Thymus (tissue), 11 donors: ENCODE measurements around the gene AKAP4. TPM values are rescaled to one million over a fixed set of nuclear protein-coding genes. Genes with fewer than 3 reads are reported as not detected.

Source experiments
- DNase-seq, 9 donors: peaks; one replicate each; pipeline ENCODE4 v3.0.0-alpha.2; 2013; ENCODE audit warnings: low spot score in 9 of 9, low read depth in 6 of 9, missing footprints in 1 of 9
- H3K27ac ChIP-seq, 2 donors: one replicate each; pipeline ENCODE4 v1.5.1; 2013; ENCODE audit warnings: control low read depth in 1 of 2, low read depth in 1 of 2, low read length in 1 of 2, mild to moderate bottlenecking in 1 of 2, moderate library complexity in 1 of 2
- H3K27me3 ChIP-seq, 2 donors: one replicate each; pipeline ENCODE4 v1.5.1; 2013; ENCODE audit warnings: low read length in 1 of 2; ENCODE audit not compliant: control insufficient read depth in 2 of 2, insufficient read depth in 1 of 2
- H3K36me3 ChIP-seq, 2 donors: one replicate each; pipeline ENCODE4 v1.5.1; 2013; ENCODE audit warnings: low read length in 1 of 2, mild to moderate bottlenecking in 1 of 2, moderate library complexity in 1 of 2; ENCODE audit not compliant: control insufficient read depth in 2 of 2, insufficient read depth in 2 of 2
- H3K4me1 ChIP-seq, 2 donors: one replicate each; pipeline ENCODE4 v1.5.1; 2013; ENCODE audit warnings: low read length in 2 of 2; ENCODE audit not compliant: control insufficient read depth in 2 of 2, insufficient read depth in 2 of 2
- H3K4me3 ChIP-seq, 2 donors: one replicate each; pipeline ENCODE4 v1.5.1; 2013; ENCODE audit warnings: low read length in 2 of 2, control low read depth in 1 of 2, mild to moderate bottlenecking in 1 of 2
- H3K9me3 ChIP-seq, 2 donors: one replicate each; pipeline ENCODE4 v1.5.1; 2013; ENCODE audit warnings: low read length in 1 of 2, mild to moderate bottlenecking in 1 of 2; ENCODE audit not compliant: control insufficient read depth in 2 of 2, insufficient read depth in 1 of 2
- WGBS: extraction: QIAGEN DNeasy Blood & Tissue Kit; methylation state at CpG from one replicate; pipeline ENCODE4 v1.1.7; 2013; 5-methylcytosine and 5-hydroxymethylcytosine counted together
- polyA plus RNA-seq: library from polyadenylated mRNA; stranded (reverse); fragments of 200-250 nt; gene quantifications from one replicate; pipeline ENCODE4 v1.2.3, GENCODE V29; 2013
- total RNA-seq: library from RNA; stranded (reverse); fragments of 120-200 nt; gene quantifications from one replicate; pipeline ENCODE4 v1.2.4, GENCODE V29; 2013
- donor health status: healthy.

The AKAP4 gene
- total and polyA plus RNA-seq, 2 donors, result 0.05 TPM; not detected in 1

GRCh38 chrX:50180073-50180940 is 20.5 kb downstream of the AKAP4 start:
- 69% methylated on average over 10 of the region's 10 CpGs for WGBS
- H3K27ac ChIP-seq, result no peak overlapping the region
- no peak for DNase-seq
- H3K4me1 ChIP-seq, result no peaks in the 10 kb centered on the region
- no peak overlapping the region for H3K4me3 ChIP-seq
- H3K36me3 ChIP-seq, result no peaks in the 10 kb centered on the region
- no peaks in the 10 kb centered on the region for H3K27me3 ChIP-seq
- no peaks in the 10 kb centered on the region for H3K9me3 ChIP-seq

- Histone ChIP-seq H3K9me3 (no peaks in the 10 kb centered on the region), H3K36me3 (no peaks in the 10 kb centered on the region), H3K4me1 (no peaks in the 10 kb centered on the region), H3K4me3 (no peak overlapping the region), H3K27ac (no peak overlapping the region), H3K27me3 (no peaks in the 10 kb centered on the region)
- WGBS, result 94% methylated on average over 3 of the region's 3 CpGs
- no peak for DNase-seq
These were observed 31.1 kb downstream of the AKAP4 start for GRCh38 chrX:50169717-50170116.

- H3K36me3 ChIP-seq, result no peaks in the 10 kb centered on the region
- DNase-seq, result no peak
- no peaks in the 10 kb centered on the region for H3K4me1 ChIP-seq
- H3K9me3 ChIP-seq, result no peaks in the 10 kb centered on the region
- WGBS, result 56% methylated on average over 5 of the region's 5 CpGs
- no peak overlapping the region for H3K4me3 ChIP-seq
- H3K27ac ChIP-seq, result no peak overlapping the region
- H3K27me3 ChIP-seq, result no peaks in the 10 kb centered on the region
These were observed 32.5 kb downstream of the AKAP4 start for GRCh38 chrX:50168241-50168687.

GRCh38 chrX:50167366-50167765 is 33.4 kb downstream of the AKAP4 start:
- no peak overlapping the region for H3K27ac ChIP-seq
- no peak for DNase-seq
- 98% methylated on average over 7 of the region's 7 CpGs for WGBS
- H3K9me3 ChIP-seq, result no peaks in the 10 kb centered on the region
- H3K4me1 ChIP-seq, result no peaks in the 10 kb centered on the region
- no peaks in the 10 kb centered on the region for H3K27me3 ChIP-seq
- no peak overlapping the region for H3K4me3 ChIP-seq
- no peaks in the 10 kb centered on the region for H3K36me3 ChIP-seq

- H3K4me3 ChIP-seq, result no peak overlapping the region
- no peaks in the 10 kb centered on the region for H3K36me3 ChIP-seq
- H3K4me1 ChIP-seq, result no peaks in the 10 kb centered on the region
- no peaks in the 10 kb centered on the region for H3K27me3 ChIP-seq
- DNase-seq, result no peak
- 86% methylated on average over 5 of the region's 5 CpGs for WGBS
- no peak overlapping the region for H3K27ac ChIP-seq
- H3K9me3 ChIP-seq, result no peaks in the 10 kb centered on the region
These were observed 35.1 kb downstream of the AKAP4 start for GRCh38 chrX:50165727-50166126.

GRCh38 chrX:50161127-50161526 is 39.7 kb downstream of the AKAP4 start:
- no peaks in the 10 kb centered on the region for H3K4me1 ChIP-seq
- no peak for DNase-seq
- H3K9me3 ChIP-seq, result no peaks in the 10 kb centered on the region
- H3K4me3 ChIP-seq, result no peak overlapping the region
- no peak overlapping the region for H3K27ac ChIP-seq
- 97% methylated on average over 3 of the region's 3 CpGs for WGBS
- no peaks in the 10 kb centered on the region for H3K27me3 ChIP-seq
- H3K36me3 ChIP-seq, result no peaks in the 10 kb centered on the region

- Histone ChIP-seq H3K4me1 (no peaks in the 10 kb centered on the region), H3K27ac (no peak overlapping the region)
- WGBS, result 28% methylated on average over 1 of the region's 1 CpG
These were observed 42.2 kb downstream of the AKAP4 start for GRCh38 chrX:50158593-50158992.

GRCh38 chrX:50157545-50158135 is 43.2 kb downstream of the AKAP4 start:
- Histone ChIP-seq H3K4me3 (no peak overlapping the region), H3K4me1 (no peaks in the 10 kb centered on the region), H3K27me3 (no peaks in the 10 kb centered on the region), H3K36me3 (no peaks in the 10 kb centered on the region), H3K27ac (no peak overlapping the region), H3K9me3 (no peaks in the 10 kb centered on the region)
- DNase-seq, result no peak
- WGBS, result 89% methylated on average over 4 of the region's 4 CpGs

More at GRCh38 chrX:50158593-50158992, 42.2 kb downstream of the AKAP4 start:
- Histone ChIP-seq H3K9me3 (no peaks in the 10 kb centered on the region), H3K4me3 (no peak overlapping the region), H3K36me3 (no peaks in the 10 kb centered on the region), H3K27me3 (no peaks in the 10 kb centered on the region)
- no peak for DNase-seq

- 98% methylated on average over 1 of the region's 1 CpG for WGBS
- no peaks in the 10 kb centered on the region for H3K36me3 ChIP-seq
- no peaks in the 10 kb centered on the region for H3K4me1 ChIP-seq
- no peak for DNase-seq
- no peak overlapping the region for H3K27ac ChIP-seq
- H3K4me3 ChIP-seq, result no peak overlapping the region
- no peaks in the 10 kb centered on the region for H3K27me3 ChIP-seq
- no peaks in the 10 kb centered on the region for H3K9me3 ChIP-seq
These were observed 46.4 kb downstream of the AKAP4 start for GRCh38 chrX:50154429-50154828.
